ENCODE results near the gene LRPPRC.
A peak's percentile ranks its signal among the peaks of the same experiment; 100 is the strongest.
"Not testable (repeated sequence)": the region's sequence is repeated elsewhere in the genome, so short reads cannot be mapped to it uniquely, and the experiment has no call there.

LRPPRC gene

GRCh38 chr2:43995733-43996533 lies at the start of gene LRPPRC:
TSS of gene LRPPRC (minus strand) at chr2:43995989. CDS start at chr2:43995947, 42 bp downstream.
- peak; percentile 93 for FAIRE-seq

GRCh38 chr2:44045061-44045460 lies 49.3 kb upstream of the LRPPRC start:
- no peak for FAIRE-seq

GRCh38 chr2:44044281-44044720 lies 48.5 kb upstream of the LRPPRC start:
- peak; percentile 42 for FAIRE-seq

GRCh38 chr2:44040365-44040764 lies 44.6 kb upstream of the LRPPRC start:
- no peak for FAIRE-seq

- FAIRE-seq = no peak
These were observed 42.5 kb upstream of the LRPPRC start for GRCh38 chr2:44038277-44038676.

GRCh38 chr2:44037221-44037620 lies 41.4 kb upstream of the LRPPRC start:
- FAIRE-seq = no peak

GRCh38 chr2:44033947-44034346 lies 38.2 kb upstream of the LRPPRC start:
- FAIRE-seq = no peak

- FAIRE-seq = not testable (repeated sequence)
These were observed 31.3 kb upstream of the LRPPRC start for GRCh38 chr2:44027076-44027475.

GRCh38 chr2:44016282-44016681 lies 20.5 kb upstream of the LRPPRC start:
- no peak for FAIRE-seq

GRCh38 chr2:44015239-44015638 lies 19.4 kb upstream of the LRPPRC start:
- FAIRE-seq = no peak

GRCh38 chr2:44013205-44013604 lies 17.4 kb upstream of the LRPPRC start:
- not testable (repeated sequence) for FAIRE-seq

- FAIRE-seq = no peak
These were observed 14.5 kb upstream of the LRPPRC start for GRCh38 chr2:44010266-44010665.

- no peak for FAIRE-seq
These were observed 13.4 kb upstream of the LRPPRC start for GRCh38 chr2:44009136-44009735.

- no peak for FAIRE-seq
These were observed 10.1 kb upstream of the LRPPRC start for GRCh38 chr2:44005846-44006245.

- FAIRE-seq = no peak
These were observed 9.2 kb upstream of the LRPPRC start for GRCh38 chr2:44004735-44005602.

- no peak for FAIRE-seq
These were observed 5.9 kb upstream of the LRPPRC start for GRCh38 chr2:44001716-44002115.

- FAIRE-seq = no peak
These were observed 2.5 kb upstream of the LRPPRC start for GRCh38 chr2:43998263-43998662.

GRCh38 chr2:43993437-43993836 lies 2.4 kb downstream of the LRPPRC start:
- no peak for FAIRE-seq

GRCh38 chr2:43989545-43989944 lies 6.2 kb downstream of the LRPPRC start:
- FAIRE-seq = no peak

- FAIRE-seq = no peak
These were observed 9.2 kb downstream of the LRPPRC start for GRCh38 chr2:43986600-43986999.

GRCh38 chr2:43985359-43985758 lies 10.4 kb downstream of the LRPPRC start:
- no peak for FAIRE-seq

- no peak for FAIRE-seq
These were observed 11.3 kb downstream of the LRPPRC start for GRCh38 chr2:43984533-43984932.

- no peak for FAIRE-seq
These were observed 14.9 kb downstream of the LRPPRC start for GRCh38 chr2:43980902-43981301.

Data from TTC549 (cell line).